NCI-H226 (cell line): Measurements from ENCODE around the gene FSTL1.

ENCODE experiments used
- DNase-seq: peaks from one replicate; pipeline ENCODE4 v3.0.0-alpha.2; 2015

Gene FSTL1, protein sequence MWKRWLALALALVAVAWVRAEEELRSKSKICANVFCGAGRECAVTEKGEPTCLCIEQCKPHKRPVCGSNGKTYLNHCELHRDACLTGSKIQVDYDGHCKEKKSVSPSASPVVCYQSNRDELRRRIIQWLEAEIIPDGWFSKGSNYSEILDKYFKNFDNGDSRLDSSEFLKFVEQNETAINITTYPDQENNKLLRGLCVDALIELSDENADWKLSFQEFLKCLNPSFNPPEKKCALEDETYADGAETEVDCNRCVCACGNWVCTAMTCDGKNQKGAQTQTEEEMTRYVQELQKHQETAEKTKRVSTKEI

DNA sequence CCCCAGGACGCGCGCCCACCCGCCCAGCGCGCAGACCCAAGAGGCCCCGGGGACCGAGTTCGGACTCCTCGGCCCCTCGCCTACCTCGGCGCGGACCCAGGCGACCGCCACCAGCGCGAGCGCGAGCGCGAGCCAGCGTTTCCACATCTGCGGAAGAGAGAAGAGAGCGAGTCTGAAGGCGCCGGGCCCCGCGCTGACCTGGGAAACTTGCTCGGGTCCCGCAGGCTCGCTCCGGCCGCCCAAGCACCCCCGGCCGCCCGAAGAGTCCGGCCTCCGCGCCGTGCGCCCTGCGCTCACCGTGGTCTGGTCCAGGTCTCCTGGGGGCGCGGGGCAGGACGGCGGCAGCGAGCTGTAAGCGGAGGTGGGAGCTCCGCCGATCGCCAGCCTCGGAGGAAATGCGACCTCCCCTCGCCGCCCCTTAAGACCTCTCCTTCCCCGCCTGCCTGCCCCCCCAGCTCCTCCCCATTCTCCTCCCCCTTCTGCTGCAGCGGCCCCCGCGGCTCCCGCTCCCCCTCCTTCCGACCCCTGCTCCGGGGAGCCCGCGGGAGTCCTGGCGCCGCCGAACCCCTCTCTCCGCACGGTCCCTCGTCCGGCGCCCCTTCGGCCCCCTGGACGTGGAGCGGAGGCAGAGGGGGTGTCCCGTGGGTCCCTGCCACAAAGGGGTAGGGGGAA lies at the start of gene FSTL1:
Gene FSTL1 (minus strand): TSS at position 393 of the 672 bp plus-strand sequence. CDS start 246 bp downstream, at position 147.
- DNase-seq = no peak

DNA sequence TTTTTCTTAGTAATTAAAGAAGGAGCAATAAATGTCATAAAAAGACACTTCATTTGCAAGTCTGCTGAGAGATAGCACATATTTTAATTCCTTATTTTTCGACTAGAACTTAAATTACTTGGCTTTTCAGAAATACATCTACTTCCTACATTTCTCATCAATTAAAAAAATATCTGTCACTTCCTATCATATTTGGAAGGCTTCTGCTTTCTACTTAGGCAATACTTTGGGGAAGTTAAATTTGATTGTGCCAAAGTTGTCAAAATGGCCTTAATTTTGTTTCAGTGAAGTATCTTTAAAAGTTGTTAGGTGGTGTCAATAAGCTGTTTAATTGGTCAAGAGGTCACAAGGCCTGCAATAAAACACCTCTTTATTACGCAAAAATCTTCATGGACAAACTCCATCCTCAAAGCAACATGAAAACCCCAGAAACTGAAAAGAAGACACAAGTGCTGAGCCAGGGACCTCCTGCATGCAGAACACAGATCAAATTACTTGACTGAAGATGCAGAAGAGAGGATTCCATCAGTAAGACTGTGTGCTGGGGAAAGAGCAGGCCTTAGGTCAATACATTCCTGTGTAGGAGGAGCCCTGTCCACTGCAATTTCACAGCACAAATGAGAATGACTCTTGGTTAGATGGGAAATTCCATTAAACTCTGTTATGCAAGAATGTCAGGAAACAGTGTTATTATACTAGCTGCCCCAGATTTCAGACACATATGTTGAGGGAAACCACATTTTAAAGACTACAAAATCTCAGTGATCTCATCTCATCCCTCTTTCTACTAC lies 48.0 kb upstream of the FSTL1 start:
- DNase-seq = peak; percentile 82

DNA sequence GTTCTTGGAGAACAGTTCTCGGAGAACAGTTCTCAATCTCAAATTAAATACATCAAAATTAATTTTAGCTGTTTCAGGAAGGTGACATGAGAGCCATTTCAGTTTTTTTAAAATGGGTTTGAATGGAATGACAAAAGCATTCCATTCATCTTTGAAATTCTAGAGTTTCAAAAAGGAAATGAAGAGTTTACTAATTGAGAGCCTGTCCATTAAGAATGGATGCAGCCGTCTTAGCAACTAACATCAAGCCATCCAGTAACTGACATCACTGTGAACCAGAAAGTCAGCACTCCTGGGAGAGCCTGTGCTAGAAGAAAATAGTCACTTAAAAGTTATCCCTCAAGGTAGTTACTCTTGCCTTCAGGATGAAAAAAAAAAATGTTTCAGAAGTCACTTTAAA lies 47.0 kb upstream of the FSTL1 start:
- DNase-seq = no peak

DNA sequence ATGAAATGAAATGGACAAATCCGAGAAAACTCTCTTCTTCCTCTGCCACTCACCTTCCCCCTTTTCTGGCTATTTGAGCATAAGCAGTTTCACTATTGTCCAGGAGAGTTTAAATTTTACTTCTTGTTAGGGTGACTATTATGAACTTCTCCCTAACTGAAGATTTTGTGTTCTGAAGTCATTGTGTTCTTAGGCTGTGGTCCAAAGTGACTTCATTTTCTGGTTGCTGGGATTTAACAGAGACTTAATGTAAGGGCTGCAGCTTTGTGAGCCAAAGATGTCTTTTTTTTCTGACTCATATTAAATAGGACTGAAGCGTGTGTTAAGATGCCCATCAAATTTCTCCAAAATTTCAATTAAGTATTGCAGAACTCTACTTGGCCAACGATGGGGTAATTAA lies 46.5 kb upstream of the FSTL1 start:
- DNase-seq = peak; percentile 68

DNA sequence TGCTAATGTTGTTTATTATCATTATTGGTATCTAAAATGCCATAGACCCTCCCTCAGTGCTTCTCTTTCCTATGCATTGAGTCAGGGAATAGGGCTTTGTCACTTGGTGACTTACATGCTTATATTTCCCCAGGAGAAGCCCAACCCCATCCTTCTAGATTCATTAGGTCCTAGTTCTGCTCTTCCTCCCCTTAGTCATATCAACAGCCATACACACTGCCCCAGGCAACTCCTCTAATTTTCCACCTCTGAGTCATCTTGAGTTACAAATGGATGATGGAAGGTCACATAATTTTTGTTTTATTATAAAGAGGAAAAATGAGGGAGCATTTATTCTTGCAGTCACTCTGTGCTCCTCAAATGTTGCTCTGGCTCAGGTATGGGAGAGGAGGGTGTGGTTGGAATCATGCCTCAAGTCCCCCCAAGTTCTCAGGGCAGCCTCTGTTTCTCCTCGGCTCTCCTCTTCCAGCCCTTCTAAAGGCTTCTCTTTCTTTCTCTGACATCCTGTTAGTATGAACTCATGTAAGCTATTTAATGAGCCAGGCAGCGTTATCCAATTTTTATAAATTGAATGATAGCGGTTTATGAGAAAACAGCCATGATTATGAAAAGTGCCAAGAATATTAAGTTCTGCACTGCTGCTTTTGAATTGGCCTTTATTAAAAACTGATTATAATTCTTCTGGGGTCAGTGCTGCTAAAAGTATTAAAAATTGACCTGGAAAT lies 45.6 kb upstream of the FSTL1 start:
- DNase-seq = peak; percentile 72

DNA sequence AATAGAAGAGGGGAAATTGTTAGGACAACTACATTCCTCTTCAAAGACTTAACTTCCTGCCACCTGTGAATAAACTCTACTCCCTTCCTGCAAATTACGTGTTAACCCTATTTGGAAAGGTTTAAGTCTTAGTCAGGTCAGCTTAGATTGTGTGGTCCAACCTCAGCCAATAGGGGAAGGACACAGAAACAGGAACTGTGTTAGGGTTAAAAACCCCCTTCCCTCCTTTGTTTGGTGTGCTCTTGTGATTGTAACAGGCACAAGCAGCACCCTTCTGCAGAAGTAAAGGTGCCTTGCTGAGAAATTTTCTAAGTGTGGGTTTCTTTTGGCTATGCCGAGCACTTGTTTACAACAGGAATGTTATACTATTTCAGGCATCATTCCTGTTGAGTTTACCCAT lies 45.0 kb upstream of the FSTL1 start:
- DNase-seq = peak; percentile 60

DNA sequence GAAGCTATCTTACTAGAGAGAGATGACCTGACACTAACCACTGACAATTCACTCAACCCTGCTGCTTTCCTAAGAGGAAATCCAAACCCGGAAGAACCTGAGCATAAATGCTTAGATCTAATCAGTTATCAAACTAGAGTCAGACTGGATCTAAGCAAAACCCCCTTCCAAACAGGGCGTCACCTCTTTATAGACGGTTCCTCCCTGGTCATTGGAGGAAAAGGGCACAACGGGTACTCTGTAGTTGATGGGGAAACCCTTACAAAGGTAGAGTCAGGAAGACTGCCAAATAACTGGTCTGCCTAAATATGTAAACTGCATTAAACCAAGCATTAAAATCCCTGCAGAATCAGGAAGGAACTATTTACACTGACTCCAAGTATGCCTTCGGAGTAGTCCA lies 41.3 kb upstream of the FSTL1 start:
- no peak for DNase-seq

DNA sequence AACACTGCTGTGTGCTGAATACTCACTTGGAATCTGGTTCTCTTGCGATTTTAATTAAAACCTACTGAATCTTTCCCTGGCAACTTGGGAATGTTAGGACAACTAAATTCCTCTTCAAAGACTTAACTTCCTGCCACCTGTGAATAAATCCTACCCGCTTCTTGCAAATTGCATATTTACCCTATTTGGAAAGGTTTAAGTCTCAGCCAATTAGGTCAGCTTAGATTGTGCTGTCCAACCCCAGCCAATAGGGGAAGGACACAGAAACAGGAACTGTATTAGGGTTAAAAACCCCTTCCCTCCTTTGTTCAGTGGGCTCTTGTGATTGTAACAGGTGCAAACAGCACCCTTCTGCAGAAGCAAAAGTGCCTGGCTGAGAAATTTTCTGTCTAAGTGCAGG lies 38.6 kb upstream of the FSTL1 start:
- no peak for DNase-seq

DNA sequence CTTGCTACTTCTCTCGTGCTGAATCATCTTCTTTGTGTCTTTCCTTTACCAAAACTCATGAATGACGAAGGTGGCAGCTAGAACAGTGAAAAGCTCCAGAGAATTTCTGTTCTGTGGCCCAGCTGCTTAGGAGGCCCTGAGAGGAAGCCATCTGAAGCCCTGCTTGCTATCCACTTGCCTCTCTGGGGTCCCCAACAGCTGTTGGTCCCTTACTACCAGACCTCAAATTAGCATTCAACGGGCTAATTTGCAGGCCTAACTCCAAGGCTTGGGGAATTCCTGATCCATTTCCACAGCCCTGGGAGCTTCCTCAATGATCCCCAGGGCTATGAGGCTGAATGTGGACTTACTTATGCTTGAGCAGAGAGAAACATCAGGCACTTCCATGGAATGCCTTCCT lies 37.5 kb upstream of the FSTL1 start:
- DNase-seq = no peak

DNA sequence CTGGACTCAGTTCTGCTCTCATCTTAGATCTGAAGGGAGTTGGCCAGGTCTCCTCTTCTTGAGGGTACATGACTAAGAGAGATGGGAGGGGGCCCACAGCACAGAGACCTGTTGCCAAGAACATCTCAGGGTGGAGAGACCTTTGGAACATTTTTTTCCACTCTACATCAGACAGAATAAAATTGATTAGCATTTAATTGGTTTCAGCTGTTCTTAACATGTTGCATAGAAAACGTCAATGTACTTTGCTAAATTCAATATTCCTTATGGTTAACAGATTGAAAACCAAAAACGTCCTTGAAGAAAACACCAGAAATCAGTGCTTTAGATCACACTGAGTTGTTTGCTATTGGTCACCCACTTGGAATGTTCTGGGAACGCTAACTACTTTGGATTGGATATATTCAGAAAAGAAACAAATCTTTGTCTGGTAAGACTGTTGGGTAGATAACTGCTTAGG lies 36.4 kb upstream of the FSTL1 start:
- no peak for DNase-seq

DNA sequence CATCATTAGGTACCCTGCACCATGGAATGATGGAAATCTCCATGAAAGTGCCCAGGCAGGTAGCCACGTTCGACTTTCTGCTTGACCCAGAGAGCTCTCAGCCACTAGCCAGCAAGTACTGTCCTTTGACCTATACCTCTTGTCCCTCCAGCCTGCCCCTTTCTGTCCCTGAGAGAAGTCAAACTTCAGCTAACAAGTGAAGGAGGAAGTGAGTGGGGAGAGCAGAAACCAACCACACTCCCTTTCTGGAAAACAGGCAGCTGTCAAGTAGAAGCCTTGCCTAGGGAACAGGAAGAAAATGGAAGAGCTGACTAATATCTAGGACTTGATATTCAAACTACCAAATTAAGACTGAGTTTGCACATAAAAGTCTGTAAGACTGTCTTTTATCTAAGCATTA lies 30.3 kb upstream of the FSTL1 start:
- no peak for DNase-seq

DNA sequence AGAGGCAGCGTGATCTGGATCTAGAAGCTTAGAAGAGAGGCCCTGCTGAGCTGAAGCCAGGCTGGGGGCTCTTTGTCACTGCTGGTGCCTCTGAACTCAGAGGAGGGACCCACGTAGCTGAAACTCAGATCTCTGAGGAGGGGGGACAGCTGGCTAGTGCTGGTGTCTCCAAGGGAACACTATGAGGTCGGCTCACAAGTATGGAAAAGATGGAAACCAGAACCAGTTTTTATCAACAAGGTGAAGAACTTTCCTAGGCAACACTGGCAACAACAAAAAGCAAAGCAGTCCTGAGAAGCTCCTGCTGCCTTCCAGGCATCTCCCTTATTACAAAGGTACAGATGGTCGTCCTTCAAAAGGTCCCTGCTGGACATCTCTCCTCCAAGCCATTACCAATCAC lies 27.0 kb upstream of the FSTL1 start:
- no peak for DNase-seq

DNA sequence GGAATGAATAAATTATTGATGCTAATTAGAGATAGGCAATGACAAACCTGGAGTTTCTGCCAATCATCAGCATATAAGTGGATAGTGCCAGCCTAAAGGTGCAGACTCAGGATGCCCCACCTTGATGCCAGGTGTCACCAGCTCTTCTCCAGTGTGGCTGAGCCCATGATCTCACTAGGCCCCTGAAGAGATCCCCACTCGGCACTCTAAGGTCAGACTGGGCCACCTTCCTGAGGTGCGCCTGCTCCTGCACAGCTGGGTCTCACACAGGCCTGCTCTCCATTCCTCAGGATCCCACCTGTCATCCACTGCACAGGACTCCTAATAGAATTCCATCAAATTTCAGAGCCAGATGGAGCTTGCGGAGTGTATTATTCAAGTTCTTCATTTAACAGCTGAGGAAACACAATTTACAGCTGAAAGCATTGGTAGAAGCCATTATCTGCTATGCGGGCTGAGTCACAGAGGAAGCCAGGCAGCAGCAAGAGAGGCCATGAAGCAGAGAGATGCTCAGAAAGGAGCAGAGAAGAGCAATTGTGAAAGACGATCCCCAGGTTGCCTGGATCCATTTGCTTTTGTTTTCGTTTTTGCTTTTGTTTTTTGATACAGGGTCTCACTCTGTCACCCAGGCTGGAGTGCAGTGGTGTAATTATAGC lies 25.1 kb upstream of the FSTL1 start:
- DNase-seq = peak; percentile 41

DNA sequence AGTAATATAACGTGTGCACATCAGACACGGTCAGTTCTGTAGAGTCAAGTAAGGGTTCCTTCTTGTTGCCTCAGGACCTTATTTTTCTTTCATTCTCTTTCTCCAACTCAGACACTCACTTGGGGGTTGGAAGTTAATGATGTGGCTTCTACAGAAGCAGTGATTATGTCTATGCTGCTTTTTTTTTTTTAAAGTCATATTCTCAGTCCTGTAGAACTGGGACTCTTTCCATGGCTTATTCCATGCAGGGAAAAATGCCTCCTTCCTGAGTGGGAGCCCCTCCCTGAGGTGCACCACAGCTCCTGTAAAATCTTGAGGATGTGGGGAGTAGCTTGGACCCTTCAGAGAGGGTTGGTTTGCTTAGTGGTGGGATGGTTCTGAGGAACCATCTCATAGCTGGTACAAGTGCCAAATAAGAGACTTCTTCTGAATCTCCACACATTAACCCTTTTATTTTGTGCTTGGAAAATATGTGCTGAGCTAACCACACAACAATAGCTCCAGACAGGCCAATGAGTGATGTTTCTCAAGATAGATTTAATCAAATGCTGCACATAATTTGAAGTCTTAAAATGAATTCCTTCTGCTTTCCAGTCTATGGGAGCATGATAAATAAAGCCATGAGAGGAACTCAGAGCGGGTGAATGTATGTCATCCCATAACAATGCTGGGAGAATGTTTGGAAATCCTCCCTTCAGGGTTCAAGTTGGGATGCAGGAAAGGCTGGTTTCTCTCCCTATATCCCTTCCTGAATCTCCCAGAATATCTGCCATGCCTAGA lies 23.3 kb upstream of the FSTL1 start:
- no peak for DNase-seq

DNA sequence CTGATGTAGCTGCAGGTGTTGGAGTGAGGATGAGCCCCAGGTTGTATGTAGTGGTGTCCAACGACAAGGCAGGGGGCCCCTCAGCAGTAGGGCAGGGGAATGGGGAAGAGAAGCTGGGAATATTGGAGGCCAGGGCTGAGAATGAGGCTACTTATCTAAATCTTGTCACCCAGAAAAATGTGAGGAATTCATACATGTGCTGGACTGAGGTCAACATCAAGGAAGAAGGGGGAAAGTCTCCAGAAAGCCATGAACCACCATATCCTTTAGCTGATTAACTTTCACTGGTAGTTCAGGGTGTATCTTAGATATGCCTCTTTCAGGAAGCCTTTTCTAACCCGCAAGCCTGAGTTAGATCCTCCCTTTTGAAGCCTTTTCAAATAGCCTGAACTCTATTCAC lies 22.6 kb upstream of the FSTL1 start:
- DNase-seq = no peak

DNA sequence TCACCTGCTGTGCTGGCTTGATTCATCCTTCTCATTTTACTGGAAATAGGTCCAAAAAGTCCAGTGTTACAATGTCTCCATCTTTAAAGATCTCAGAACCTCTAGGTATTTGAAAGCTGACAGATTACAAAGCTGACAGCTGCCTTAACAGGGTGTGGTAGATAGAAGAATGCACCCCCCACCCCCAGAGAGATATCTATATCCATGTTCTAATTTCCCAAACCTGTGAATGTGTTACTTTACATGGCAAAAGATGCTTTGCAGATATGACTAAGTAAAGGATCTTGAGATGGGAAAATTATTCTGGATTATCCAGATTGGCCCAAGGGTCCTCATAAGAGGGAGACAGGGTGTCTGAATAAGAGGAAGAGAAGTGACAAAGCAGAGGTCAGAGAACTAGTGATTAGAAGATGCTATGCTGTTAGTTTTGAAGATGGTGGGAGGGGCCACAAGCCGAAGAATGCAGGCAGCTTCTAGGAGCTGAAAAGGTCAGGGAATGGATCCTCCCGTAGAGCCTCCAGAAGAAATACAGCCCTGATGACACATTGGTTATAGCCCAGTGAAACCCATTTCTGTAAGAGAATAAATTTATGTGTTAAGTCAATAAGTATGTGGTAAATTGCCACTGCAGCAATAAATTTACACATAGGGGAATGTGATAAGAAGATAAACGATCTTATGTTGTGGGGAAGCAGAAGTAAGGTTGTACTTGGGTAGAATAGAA lies 21.5 kb upstream of the FSTL1 start:
- DNase-seq = peak; percentile 59

DNA sequence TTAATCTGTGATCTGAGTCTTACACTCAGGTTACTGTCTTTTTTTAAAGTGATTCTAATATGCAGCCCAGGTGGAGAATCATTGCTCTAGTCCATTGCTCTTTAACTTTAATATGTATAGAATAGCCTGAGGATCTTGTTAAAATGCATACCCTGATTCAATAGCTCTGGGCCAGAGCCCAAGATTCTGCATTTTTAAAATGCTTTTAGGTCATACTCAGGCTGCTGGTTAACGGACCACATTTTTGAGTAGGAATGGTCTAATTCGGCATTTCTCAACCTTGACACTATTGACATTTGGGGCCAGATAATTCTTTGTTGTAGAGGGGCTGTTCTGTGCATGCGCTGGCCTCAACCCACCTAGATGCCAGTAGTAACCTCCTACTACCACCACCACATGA lies 20.9 kb upstream of the FSTL1 start:
- DNase-seq = no peak

DNA sequence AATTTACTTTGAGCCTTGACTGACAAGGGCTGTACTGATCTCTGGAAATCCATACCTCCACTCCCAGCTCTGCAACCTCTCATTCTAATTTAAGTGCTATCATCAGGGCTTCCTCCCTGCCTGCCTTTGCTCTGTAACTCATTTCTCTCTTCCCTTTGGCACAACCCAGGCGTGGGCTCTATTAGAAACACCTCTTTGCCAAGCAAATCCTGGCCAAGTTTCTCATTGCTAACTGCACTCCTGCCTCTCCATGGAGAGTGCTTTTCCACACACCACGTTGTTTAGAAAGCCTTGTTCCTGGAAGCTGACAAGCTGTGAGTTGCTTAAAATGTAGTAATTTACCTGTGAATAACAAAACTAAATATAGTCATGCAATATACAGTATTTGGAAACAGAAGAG lies 20.1 kb upstream of the FSTL1 start:
- DNase-seq = peak; percentile 45

DNA sequence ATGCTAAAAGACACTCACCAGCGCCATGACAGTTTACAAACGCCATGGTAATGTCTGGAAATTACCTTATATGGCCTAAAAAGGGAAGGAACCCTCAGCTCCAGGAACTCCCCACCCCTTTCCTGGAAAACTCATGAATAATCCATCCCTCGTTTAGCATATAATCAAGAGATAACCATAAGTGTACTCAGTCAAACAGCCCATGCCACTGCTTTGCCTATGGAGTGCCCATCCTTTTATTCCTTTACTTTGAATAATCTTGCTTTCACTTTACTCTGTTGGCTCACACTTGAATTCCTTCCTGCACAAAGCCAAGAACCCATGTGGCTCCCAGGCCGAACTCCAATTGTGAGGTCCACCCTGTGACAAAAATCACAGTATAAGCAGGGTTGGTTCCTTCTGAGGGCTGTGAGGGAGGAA lies 19.1 kb upstream of the FSTL1 start:
- peak; percentile 31 for DNase-seq

DNA sequence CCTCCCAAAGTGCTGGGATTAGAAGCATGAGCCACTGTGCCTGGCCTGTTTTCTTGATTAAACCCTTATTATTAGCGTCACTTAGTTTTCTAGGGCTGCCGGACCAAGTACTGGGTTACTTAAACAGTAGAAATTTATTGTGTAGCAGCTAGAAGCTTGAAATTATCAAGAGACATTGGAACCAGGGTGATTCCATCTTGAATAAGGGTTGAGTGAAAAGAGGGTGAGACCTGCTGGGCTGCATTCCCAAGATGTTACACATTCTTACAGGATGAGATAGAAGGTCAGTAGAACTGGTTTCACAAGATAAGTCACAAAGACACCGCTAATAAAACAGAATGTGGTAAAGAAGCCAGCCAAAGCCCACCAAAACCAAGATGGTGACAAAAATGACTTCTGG lies 18.6 kb upstream of the FSTL1 start:
- DNase-seq = peak; percentile 32
